ENCODE results near the gene COA3.

Gene COA3

GRCh38 chr17:42748908-42749798 is 49.4 kb downstream of the COA3 start:
- no peak for DNase-seq

- DNase-seq, result no peak
Measured at GRCh38 chr17:42748202-42748907, 50.1 kb downstream of the COA3 start.

Data from stimulated activated naive CD4-positive, alpha-beta T cell (primary cell).